ENCODE data around the gene TCP11. TPM values are rescaled to one million over a fixed set of nuclear protein-coding genes. Genes with fewer than 3 reads are reported as not detected.

The TCP11 gene
- total RNA-seq, 1 experiment from 2014 or later = not detected

GRCh38 chr6:35070111-35070510, 71.0 kb downstream of the TCP11 start:
- Histone ChIP-seq H3K56ac (ENCODE audit: insufficient read length, low read depth, low read length) (no peak overlapping the region), H2BK20ac (ENCODE audit: low read depth, low read length, poor library complexity, severe bottlenecking) (no peak overlapping the region), H3K27me3 (ENCODE audit: insufficient read depth, low read length) (no peaks in the 10 kb centered on the region), H3K79me2 (ENCODE audit: insufficient read depth, low read length) (no peaks in the 10 kb centered on the region), H3K23ac (ENCODE audit: insufficient read length, low read depth, low read length) (no peak overlapping the region), H2AFZ (ENCODE audit: low read length) (no peak overlapping the region), H2BK15ac (ENCODE audit: low read depth, low read length) (no peak overlapping the region), H3K9ac (ENCODE audit: extremely low read depth, insufficient read length, low read length) (no peak overlapping the region), H4K91ac (ENCODE audit: insufficient read length, low read depth, low read length) (no peak overlapping the region), H3K4me2 (ENCODE audit: insufficient read depth, insufficient read length, low read length) (no peak overlapping the region), H3K9me3 (ENCODE audit: control insufficient read depth, low read depth, low read length) (no peaks in the 10 kb centered on the region), H4K8ac (replicated peaks; ENCODE audit: insufficient read length, low read depth, low read length) (no peak overlapping the region), H2BK5ac (ENCODE audit: insufficient read length, low read length) (no peak overlapping the region), H3K14ac (ENCODE audit: insufficient read depth, low read length) (no peak overlapping the region), H3K23me2 (ENCODE audit: insufficient read length, low read depth, low read length, poor library complexity, severe bottlenecking) (no peaks in the 10 kb centered on the region), H2BK120ac (ENCODE audit: low read depth, low read length, poor library complexity, severe bottlenecking) (no peak overlapping the region), H2BK12ac (ENCODE audit: insufficient read length, low read depth, low read length) (no peak overlapping the region), H2AK5ac (ENCODE audit: insufficient read length, low read length) (no peak overlapping the region), H3T11ph (ENCODE audit: low read length) (no peak overlapping the region), H3K27ac (ENCODE audit: insufficient read length, low read depth, low read length) (no peak overlapping the region), H3K79me1 (ENCODE audit: insufficient read depth, low read depth, low read length, poor library complexity, severe bottlenecking) (no peaks in the 10 kb centered on the region), H3K18ac (ENCODE audit: insufficient read length, low read depth, low read length) (no peak overlapping the region), H4K5ac (ENCODE audit: insufficient read length, low read depth, low read length) (no peak overlapping the region), H4K20me1 (ENCODE audit: control insufficient read depth, insufficient read depth, insufficient read length) (no peaks in the 10 kb centered on the region), H3K4me1 (ENCODE audit: insufficient read depth, low read length) (no peaks in the 10 kb centered on the region; the same call in 1 of the 2 replicates), H3K4ac (ENCODE audit: low read depth, low read length) (no peak overlapping the region)
- WGBS (ENCODE audit: extremely low coverage, insufficient read length, low lambda C conversion rate) = no CpG with 5 or more reads among the region's 2 CpGs
- Mint-ChIP-seq H3K4me3 (no peak overlapping the region; a peak in 1 of 5 replicates), H3K36me3 (ENCODE audit: insufficient read depth in 1 of 3, low read depth in 3 of 3) (peaks cover 5 to 13% (median 8%) of the 10 kb centered on the region in 3 experiments; a peak in 6 of 7 replicates), H3K4me1 (peaks cover 31 to 48% of the 10 kb centered on the region in 2 experiments), H3K27ac (peak overlapping the region; percentile 9 to 51 (median 37); a peak in 3 of 7 replicates), H3K27me3 (ENCODE audit: low read depth) (no peaks in the 10 kb centered on the region), H3K9me3 (no peaks in the 10 kb centered on the region)
- TF ChIP-seq, protein P1, sequence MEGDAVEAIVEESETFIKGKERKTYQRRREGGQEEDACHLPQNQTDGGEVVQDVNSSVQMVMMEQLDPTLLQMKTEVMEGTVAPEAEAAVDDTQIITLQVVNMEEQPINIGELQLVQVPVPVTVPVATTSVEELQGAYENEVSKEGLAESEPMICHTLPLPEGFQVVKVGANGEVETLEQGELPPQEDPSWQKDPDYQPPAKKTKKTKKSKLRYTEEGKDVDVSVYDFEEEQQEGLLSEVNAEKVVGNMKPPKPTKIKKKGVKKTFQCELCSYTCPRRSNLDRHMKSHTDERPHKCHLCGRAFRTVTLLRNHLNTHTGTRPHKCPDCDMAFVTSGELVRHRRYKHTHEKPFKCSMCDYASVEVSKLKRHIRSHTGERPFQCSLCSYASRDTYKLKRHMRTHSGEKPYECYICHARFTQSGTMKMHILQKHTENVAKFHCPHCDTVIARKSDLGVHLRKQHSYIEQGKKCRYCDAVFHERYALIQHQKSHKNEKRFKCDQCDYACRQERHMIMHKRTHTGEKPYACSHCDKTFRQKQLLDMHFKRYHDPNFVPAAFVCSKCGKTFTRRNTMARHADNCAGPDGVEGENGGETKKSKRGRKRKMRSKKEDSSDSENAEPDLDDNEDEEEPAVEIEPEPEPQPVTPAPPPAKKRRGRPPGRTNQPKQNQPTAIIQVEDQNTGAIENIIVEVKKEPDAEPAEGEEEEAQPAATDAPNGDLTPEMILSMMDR (conservative IDR thresholded peaks at IDR 0.05) = no peak
- DNase-seq = no peak
